Panc1 (cell line): Measurements from ENCODE around the gene CGNL1.

ENCODE experiments used
- POLR2AphosphoS5 ChIP-seq: IDR thresholded peaks from 2 replicates; pipeline ENCODE4 v1.6.1; 2012; ENCODE audit warnings: mild to moderate bottlenecking, low read depth, low read length, moderate library complexity
- SIN3A ChIP-seq: IDR thresholded peaks from 2 replicates; pipeline ENCODE4 v1.6.1; 2012; ENCODE audit warnings: low read depth, mild to moderate bottlenecking, low read length, moderate library complexity, borderline replicate concordance; ENCODE audit not compliant: insufficient read depth
- TF ChIP-seq, protein P1 (sequence below): fragments of 450-650 bp; IDR thresholded peaks from 2 replicates; pipeline ENCODE4 v1.5.1; 2017; ENCODE audit warnings: mild to moderate bottlenecking
- TF ChIP-seq, protein P2 (sequence below), 2 experiments: IDR thresholded peaks; 2 replicates each; pipeline ENCODE4 v1.6.1; 2011 to 2012; ENCODE audit warnings: low read depth in 2 of 2, control low read depth in 1 of 2, low read length in 1 of 2, mild to moderate bottlenecking in 1 of 2, moderate library complexity in 1 of 2; ENCODE audit not compliant: insufficient read depth in 1 of 2

DNA sequence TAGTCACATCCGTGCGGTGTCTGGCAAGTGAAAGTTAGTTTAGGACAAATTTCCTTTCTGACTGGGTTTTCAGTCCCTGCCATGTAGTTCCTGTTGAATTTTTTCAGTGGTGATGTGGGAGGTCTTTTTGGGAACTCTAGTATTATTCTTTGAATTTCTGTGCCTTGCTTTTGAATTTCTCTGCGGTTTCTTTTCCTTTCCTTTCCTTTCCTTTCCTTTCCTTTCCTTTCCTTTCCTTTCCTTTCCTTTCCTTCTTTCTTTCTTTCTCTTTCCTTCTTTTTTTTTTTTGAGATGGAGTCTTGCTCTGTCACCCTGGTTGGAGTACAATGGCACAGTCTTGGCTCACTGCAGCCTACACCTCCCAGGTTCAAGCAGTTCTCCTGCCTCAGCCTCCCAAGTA is 88.2 kb downstream of the CGNL1 start:
- TF ChIP-seq, protein P1, sequence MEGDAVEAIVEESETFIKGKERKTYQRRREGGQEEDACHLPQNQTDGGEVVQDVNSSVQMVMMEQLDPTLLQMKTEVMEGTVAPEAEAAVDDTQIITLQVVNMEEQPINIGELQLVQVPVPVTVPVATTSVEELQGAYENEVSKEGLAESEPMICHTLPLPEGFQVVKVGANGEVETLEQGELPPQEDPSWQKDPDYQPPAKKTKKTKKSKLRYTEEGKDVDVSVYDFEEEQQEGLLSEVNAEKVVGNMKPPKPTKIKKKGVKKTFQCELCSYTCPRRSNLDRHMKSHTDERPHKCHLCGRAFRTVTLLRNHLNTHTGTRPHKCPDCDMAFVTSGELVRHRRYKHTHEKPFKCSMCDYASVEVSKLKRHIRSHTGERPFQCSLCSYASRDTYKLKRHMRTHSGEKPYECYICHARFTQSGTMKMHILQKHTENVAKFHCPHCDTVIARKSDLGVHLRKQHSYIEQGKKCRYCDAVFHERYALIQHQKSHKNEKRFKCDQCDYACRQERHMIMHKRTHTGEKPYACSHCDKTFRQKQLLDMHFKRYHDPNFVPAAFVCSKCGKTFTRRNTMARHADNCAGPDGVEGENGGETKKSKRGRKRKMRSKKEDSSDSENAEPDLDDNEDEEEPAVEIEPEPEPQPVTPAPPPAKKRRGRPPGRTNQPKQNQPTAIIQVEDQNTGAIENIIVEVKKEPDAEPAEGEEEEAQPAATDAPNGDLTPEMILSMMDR, result no peak
- TF ChIP-seq SIN3A (no peak), POLR2AphosphoS5 (no peak)
- TF ChIP-seq, protein P2, sequence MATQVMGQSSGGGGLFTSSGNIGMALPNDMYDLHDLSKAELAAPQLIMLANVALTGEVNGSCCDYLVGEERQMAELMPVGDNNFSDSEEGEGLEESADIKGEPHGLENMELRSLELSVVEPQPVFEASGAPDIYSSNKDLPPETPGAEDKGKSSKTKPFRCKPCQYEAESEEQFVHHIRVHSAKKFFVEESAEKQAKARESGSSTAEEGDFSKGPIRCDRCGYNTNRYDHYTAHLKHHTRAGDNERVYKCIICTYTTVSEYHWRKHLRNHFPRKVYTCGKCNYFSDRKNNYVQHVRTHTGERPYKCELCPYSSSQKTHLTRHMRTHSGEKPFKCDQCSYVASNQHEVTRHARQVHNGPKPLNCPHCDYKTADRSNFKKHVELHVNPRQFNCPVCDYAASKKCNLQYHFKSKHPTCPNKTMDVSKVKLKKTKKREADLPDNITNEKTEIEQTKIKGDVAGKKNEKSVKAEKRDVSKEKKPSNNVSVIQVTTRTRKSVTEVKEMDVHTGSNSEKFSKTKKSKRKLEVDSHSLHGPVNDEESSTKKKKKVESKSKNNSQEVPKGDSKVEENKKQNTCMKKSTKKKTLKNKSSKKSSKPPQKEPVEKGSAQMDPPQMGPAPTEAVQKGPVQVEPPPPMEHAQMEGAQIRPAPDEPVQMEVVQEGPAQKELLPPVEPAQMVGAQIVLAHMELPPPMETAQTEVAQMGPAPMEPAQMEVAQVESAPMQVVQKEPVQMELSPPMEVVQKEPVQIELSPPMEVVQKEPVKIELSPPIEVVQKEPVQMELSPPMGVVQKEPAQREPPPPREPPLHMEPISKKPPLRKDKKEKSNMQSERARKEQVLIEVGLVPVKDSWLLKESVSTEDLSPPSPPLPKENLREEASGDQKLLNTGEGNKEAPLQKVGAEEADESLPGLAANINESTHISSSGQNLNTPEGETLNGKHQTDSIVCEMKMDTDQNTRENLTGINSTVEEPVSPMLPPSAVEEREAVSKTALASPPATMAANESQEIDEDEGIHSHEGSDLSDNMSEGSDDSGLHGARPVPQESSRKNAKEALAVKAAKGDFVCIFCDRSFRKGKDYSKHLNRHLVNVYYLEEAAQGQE (IDR thresholded peaks at IDR 0.05; ENCODE audit: insufficient read depth in 1 of 2, low read depth in 2 of 2, low read length in 1 of 2), result no peak
